ENCODE measurements around the gene CFAP61.

CFAP61 gene

DNA sequence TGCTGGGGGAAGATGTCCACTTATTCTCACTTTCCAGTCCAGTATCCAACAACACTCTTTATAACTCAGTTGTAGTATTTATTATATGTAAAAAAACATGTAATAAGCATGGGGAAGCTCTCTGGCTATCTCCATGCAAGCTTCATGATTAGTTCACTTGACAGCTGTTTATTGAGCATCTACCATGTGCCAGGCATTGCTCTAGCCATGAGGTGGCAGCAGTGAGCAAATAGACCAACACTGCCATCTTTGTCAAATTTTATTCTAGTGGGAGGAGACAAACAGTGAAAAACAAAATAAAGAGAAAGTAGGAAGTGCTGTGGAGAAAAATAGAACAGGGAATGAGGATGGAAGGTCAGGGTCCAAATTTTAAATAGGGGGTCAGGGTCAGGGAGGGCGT lies 131.8 kb downstream of the CFAP61 start:
- no peak for DNase-seq

DNA sequence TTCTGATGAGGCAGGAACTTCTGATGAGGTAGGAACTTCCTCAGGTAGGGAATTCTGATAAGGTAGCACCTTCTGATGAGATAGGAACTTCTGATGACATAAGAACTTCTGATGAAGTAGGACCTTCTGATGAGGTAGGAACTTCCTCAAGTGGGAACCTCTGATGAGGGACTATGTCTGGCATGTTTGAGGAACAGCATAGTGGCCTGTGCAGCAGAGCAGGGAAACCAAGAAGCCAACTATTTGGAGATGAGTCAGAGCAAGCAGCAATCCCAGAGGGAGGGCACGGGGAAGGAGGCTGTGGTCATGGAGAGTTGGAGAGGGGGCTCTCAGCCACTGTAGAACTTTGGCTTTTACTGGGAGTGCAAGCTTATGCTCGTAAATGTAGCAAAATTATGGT lies 132.4 kb downstream of the CFAP61 start:
- DNase-seq, result no peak

DNA sequence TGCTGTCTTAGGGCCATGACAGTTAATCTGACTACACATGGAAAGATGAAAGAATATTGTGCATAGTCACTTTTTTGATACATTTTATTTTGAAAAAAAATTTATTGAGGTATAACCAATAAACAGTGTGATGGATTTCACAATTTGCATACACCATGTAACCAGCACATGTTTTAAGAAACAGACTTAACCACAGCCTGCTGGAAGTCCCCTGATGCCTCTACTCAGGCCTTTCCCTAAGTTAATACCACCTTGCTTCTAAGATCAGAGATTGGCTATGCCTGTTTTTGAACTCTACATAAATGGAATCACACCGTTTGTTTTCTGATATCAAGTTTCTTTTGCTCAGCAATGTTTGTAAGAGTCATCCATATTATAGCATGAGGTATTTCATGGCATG lies 136.3 kb downstream of the CFAP61 start:
- DNase-seq, result no peak

- DNase-seq, result no peak
These were observed 140.0 kb downstream of the CFAP61 start for GRCh38 chr20:20192366-20192765.

- DNase-seq, result no peak
These were observed 142.8 kb downstream of the CFAP61 start for GRCh38 chr20:20195021-20195705.

GRCh38 chr20:20196610-20197009 lies 144.3 kb downstream of the CFAP61 start:
- DNase-seq, result no peak

GRCh38 chr20:20198011-20198410 lies 145.7 kb downstream of the CFAP61 start:
- DNase-seq, result no peak

GRCh38 chr20:20199361-20200160 lies 147.2 kb downstream of the CFAP61 start:
- DNase-seq, result no peak

DNA sequence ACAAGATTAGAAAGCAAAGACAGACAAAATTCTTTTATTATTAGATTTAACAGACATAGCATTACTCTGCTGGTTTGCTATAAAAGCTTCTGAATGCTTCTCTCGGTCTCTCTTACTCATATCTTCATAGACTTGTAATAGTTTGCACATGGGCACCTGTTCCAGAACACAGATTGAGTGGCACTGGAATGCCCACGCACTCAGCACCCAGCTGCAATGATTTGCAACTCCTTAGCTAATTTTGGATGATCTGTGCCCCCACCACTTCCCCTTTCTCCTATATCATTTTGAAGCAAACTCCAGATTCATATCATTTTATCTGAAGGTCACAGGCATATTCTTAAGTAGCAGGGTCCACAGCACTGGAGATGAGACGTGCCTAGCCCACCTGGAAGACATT lies 148.8 kb downstream of the CFAP61 start:
- DNase-seq, result no peak

- DNase-seq, result no peak
These were observed 149.3 kb downstream of the CFAP61 start for GRCh38 chr20:20201639-20202038.

- DNase-seq, result no peak
These were observed 150.4 kb downstream of the CFAP61 start for GRCh38 chr20:20202768-20203167.

DNA sequence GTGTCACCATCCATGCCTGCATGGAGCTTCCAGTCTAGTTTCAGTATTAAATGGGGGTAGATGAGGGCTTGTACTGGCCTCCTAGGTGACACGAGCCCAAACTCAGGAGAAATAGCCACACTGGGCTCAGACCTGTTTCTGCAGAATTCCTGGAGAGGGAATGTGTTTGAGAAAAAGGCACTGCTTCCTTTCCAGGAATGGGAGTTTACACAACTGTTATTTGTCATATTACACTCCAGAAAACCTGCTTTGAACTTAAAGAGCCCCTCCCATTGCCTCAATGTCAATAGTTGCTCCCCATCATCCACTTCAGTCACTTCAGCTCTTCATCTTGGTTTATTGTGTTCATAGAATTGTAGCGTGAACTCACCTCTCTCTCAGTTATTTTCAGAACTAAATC lies 151.5 kb downstream of the CFAP61 start:
- no peak for DNase-seq

- peak; percentile 79 for DNase-seq
These were observed 151.9 kb downstream of the CFAP61 start for GRCh38 chr20:20204256-20204655.

DNA sequence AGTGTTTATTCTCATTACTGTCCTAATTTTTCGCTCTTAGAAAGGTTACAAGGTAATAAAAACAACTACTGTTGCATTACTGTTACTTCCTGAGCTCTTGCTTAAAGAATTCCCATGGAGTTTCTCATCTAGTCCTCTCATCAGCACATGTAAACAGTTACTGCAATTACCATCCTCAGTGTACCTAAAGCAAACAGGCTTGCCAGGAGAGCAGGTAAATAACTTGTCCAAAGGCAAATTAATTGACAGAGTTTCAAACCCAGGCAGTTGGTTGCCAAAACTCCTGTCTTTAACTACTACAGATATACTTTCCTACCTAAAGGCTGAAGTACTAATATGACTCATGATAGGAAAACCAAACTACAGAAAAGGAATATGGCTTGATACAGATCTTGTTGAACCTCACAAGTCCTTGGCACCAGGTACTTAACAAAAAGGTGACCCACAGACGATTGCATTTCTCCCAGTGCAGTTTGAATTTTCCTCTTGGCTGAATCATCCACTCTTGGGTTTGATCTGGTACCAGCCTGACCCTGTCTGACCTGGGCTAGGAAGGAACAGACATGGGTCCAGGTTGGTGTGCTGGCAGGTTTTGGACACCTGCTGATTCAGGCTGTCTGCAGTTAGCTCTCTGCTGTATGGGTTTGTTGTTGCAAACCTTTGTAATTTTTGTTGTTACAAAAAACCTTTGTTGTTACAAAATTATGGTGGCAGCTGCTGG lies 153.0 kb downstream of the CFAP61 start:
- DNase-seq, result no peak

DNA sequence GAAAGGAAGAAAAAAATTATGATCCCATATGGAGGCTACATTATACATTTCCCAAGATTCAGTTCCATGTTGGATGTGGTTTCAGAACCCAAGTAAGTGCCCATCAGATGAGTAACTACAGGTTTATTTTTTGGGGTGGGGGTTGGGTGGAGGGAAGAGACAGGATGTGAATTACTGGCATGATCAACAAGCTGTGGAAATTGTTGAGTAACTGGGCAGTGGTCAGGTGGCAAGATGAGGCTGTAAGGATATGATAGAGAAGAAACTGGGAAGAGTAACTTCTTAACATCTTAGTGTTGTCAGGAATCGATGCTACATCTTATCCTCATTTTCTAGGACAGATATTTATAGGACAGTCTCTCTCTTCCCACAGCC lies 153.5 kb downstream of the CFAP61 start:
- DNase-seq, result no peak

DNA sequence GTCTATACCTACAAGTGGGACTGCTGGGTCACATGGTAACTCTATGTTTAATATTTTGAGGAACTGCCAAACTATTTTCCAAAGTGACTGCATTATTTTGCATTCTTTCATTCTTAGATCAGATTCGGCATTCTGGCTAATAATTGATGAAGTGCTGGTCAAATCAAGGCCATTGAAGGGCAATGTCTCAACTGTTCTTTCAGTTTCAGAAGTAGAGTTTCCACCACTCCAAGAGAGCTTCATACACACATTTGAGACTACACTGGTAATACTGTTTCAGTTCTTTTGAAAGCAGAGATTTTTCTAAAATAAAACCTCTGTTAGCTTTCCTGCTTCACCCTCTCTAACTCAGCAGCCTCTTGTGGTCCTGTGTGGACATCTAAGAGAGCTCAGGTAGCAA lies 154.5 kb downstream of the CFAP61 start:
- no peak for DNase-seq

DNA sequence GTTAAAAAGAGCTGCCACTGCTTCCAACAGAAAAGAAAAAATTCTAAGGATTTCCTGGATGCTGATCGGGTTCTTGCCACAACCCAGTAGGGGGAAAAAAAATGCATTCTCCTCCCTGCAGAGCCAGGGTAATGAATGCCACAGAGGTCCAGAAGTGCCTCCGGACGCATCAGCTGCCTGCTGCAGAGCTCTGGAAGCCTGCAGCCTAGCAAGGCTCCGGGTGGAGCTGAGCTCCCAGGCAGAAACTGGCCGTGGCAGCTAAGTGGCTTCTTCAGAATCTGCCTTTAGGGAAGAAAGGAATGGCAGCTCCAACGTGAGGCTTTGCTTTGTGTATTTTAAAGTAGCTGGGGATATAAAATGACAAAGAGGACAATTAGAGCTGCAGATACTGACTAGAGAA lies 155.0 kb downstream of the CFAP61 start:
- no peak for DNase-seq

GRCh38 chr20:20207872-20208271 lies 155.5 kb downstream of the CFAP61 start:
- no peak for DNase-seq

- no peak for DNase-seq
These were observed 157.4 kb downstream of the CFAP61 start for GRCh38 chr20:20209684-20210083.

DNA sequence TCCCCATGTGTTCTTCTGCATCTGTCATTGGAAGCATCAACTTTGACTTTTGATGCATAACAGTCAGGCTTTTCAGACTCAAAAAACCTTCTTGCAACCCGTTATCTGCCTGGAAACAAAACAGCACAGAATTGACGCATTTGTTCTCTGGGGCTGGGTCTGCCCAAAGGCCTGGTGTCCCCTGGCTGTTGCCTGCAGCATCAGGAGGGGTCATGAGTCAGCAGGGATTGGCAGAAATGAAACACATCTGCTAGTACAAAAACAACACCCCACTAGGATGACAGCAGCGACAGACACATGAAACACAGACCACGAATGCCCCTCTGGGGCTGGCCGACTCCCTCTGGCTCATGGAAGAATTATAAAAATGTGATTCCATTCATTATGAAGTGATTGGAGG lies 158.0 kb downstream of the CFAP61 start:
- DNase-seq, result no peak

DNA sequence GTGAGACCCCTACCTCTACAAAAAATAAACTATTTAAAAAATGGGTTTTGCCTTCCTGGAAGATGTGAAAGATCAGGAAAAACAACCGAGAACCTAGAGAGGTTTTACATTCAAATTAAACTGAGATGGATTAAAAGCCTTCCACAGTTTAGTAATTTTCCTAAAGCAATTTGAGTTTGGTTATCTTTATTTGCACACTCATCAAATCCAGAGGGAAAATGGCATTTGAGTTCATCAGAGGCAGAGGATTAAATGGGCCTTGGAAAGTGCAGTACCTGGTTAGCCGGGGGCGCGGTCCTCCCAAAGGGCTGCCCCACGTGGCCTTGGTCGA lies 158.6 kb downstream of the CFAP61 start:
- no peak for DNase-seq

DNA sequence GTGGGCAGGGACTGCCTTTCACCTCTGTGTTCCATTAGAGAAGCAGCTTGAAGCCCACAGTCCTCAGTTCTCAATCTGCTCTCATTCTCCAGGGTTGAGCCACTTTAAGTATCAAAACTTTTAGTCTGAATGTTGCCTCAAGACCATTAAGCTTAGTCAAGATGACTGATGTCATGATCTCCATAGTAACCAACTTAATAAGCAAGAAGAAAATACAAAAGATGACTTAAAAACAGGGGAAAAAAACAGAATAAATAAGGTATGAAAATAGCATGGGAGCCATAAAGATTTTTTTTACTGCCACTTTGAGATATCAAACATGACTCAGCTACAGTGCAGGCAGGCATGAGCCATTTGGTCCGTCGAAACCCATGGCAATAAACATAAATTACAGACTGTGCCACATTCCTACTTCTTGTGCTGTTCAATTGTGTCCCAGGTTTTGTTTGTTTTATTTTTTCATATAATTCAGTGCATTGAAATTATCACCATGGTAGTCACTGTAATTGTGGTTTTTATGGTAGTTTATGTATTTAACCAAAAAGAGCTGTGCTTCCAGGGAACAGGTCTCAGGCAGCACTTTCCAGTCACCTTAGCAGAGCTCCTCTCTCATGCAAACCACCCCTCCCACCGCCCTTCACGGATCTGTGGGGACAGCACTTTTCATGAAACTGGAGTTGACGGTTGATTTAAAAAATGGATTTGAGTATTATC lies 159.1 kb downstream of the CFAP61 start:
- peak; percentile 50 for DNase-seq

DNA sequence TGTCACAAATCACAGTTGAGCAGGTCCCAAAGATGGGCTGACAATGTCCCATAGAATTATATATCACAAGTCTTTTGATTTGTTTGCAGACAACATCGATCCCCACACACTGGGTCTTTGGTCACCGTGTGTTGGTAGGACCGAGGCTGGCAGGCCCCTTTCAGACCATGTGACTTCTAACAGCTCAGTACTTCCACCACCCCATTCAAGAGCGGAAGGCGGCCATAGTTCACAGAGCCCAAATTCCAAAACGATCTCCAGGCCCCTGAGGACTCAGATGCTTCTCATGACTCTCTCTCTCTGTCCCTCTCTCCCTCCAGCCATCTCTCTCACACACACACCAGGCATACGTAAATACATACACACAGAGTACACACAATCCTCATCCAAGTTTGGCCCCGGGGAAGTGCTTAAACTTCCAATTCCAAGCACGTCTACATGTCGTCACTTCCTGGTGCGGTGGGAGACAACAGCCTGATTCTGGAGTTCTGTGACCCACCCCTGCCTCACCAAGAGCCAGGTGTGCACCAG lies 159.7 kb downstream of the CFAP61 start:
- no peak for DNase-seq

All from NCI-H1417 treated with DMSO at 0.1 percent for 48 hours (cell line).